ENCODE results near the gene TAS2R60. TPM values are rescaled to one million over a fixed set of nuclear protein-coding genes. Genes with fewer than 3 reads are reported as not detected.

Gene TAS2R60
- total RNA-seq, 1 donor from 2014 or later = not detected

DNA sequence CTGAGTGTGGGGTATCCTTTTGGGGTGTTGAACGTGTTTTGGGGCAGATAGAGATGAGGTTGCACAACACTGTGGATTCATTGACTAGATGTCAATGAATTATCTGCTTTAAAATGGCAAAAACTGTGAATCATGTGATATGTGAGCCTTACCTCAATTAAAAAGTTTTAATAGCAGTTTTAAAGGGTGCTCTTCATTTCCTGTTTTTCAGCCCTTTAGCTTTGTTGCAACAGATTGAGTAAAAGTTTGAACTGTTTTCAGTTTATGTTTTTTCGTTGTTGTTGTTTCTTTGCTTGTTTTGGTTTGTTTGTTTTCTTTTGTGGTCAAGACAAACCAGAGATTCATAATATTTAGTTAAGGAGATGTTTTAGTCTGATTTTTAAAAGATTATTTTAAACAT is 43.8 kb downstream of the TAS2R60 start:
- no peak overlapping the region for H3K9ac ChIP-seq (ENCODE audit: low read depth in 1 of 3, low read length in 3 of 3)
- H3K4me1 ChIP-seq (ENCODE audit: control insufficient read depth in 3 of 3, insufficient read depth in 3 of 3, low read length in 3 of 3) = peaks cover 0 to 5% (median 2%) of the 10 kb centered on the region in 3 donors
- no peaks in the 10 kb centered on the region for H3K36me3 ChIP-seq (ENCODE audit: control insufficient read depth in 3 of 3, insufficient read depth in 3 of 3, low read length in 3 of 3)
- H3K4me3 ChIP-seq (ENCODE audit: low read length in 3 of 3) = no peak overlapping the region
- H3K27me3 ChIP-seq (ENCODE audit: control insufficient read depth in 3 of 3, insufficient read depth in 3 of 3, low read length in 3 of 3) = no peaks in the 10 kb centered on the region
- peak overlapping the region; percentile 68 for H3K27ac ChIP-seq (ENCODE audit: low read depth, low read length)
- no peaks in the 10 kb centered on the region for H3K9me3 ChIP-seq (ENCODE audit: control insufficient read depth in 3 of 3, low read length in 3 of 3)

DNA sequence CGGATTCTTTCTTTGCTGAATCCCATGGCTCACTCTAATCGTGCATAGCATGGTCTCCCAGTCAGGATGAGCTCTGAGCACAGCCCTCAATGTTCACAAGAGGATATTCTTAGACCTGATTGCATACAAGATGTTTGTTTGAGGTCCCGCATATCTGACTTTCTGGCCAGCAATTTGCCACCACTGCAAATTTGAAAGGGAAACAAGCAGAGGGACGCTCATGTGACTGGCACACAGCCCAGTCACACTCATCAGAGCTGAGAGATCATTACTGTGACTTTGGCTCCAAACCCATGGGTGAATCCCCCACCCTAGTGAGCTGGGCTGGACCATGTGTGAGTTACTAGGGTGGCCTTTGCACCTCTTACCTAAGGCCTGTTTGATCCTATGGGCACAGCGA is 44.3 kb downstream of the TAS2R60 start:
- no peak overlapping the region for H3K9ac ChIP-seq (ENCODE audit: low read depth in 1 of 3, low read length in 3 of 3)

DNA sequence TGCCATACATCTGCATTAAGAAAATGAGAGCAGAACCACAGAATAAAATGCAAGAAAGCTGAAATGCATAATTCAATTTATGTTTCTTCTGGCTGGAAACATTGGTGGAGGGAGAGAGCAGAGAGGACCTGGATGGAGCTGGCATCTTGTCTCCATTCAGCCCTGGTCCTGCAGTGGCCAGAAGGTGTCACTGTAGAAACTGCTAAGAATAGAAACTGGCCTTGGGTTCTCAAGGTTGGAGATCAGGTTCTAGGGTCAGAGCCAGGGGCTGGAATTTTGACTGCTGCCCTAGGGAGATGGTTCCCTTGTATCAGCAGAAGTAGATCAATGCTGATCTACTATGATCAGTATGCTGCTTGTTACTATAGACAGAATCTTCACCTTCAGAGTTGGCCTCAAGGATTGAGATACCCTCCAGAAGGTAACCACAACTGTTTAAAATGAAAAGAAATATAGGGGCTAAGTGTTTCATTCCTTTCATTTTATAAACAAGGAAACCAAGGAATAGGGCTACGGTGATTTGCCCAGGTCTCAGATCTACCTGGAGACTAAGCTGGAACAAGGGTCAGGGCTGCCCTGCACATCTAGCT is 47.6 kb downstream of the TAS2R60 start:
- H3K9ac ChIP-seq (ENCODE audit: low read depth in 1 of 3, low read length in 3 of 3) = no peak overlapping the region
- no peak overlapping the region for H3K27ac ChIP-seq (ENCODE audit: low read depth, low read length)
- H3K27me3 ChIP-seq (ENCODE audit: control insufficient read depth in 3 of 3, insufficient read depth in 3 of 3, low read length in 3 of 3) = no peaks in the 10 kb centered on the region
- peaks cover 0 to 8% (median 2%) of the 10 kb centered on the region in 3 donors for H3K4me1 ChIP-seq (ENCODE audit: control insufficient read depth in 3 of 3, insufficient read depth in 3 of 3, low read length in 3 of 3)
- no peaks in the 10 kb centered on the region for H3K36me3 ChIP-seq (ENCODE audit: control insufficient read depth in 3 of 3, insufficient read depth in 3 of 3, low read length in 3 of 3)
- H3K4me3 ChIP-seq (ENCODE audit: low read length in 3 of 3) = no peak overlapping the region
- no peaks in the 10 kb centered on the region for H3K9me3 ChIP-seq (ENCODE audit: control insufficient read depth in 3 of 3, low read length in 3 of 3)

More for the DNA sequence above, 44.3 kb downstream of the TAS2R60 start:
- H3K9me3 ChIP-seq (ENCODE audit: control insufficient read depth in 3 of 3, low read length in 3 of 3) = no peaks in the 10 kb centered on the region
- no peaks in the 10 kb centered on the region for H3K27me3 ChIP-seq (ENCODE audit: control insufficient read depth in 3 of 3, insufficient read depth in 3 of 3, low read length in 3 of 3)
- H3K36me3 ChIP-seq (ENCODE audit: control insufficient read depth in 3 of 3, insufficient read depth in 3 of 3, low read length in 3 of 3) = no peaks in the 10 kb centered on the region
- no peak overlapping the region for H3K4me3 ChIP-seq (ENCODE audit: low read length in 3 of 3)
- H3K4me1 ChIP-seq (ENCODE audit: control insufficient read depth in 3 of 3, insufficient read depth in 3 of 3, low read length in 3 of 3) = peaks cover 0 to 5% (median 2%) of the 10 kb centered on the region in 3 donors
- peak overlapping the region; percentile 68 for H3K27ac ChIP-seq (ENCODE audit: low read depth, low read length)

DNA sequence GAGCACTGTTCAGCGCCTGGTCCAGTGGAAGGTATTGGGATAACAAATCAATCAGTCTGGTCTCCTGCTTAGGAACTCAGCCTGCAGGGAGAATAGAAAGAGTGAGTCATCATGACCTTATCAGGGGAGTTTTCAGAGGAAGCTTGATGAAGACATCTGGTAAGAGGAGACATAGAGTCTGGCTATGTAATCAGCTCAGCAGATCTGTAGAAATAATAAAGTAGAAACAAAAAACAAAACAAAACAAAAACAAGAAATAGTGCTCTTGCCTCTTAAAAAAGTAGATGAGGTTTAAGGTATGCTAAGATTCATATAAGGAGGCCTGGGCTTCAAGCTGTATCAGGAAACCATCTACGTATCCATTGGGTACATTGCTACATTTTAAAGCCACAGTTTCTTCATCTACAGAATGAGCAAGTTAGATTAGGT is 48.8 kb downstream of the TAS2R60 start:
- Histone ChIP-seq H3K9ac (ENCODE audit: low read depth in 1 of 3, low read length in 3 of 3) (no peak overlapping the region), H3K4me1 (ENCODE audit: control insufficient read depth in 3 of 3, insufficient read depth in 3 of 3, low read length in 3 of 3) (peaks cover 0 to 8% (median 2%) of the 10 kb centered on the region in 3 donors), H3K9me3 (ENCODE audit: control insufficient read depth in 3 of 3, low read length in 3 of 3) (no peaks in the 10 kb centered on the region), H3K27me3 (ENCODE audit: control insufficient read depth in 3 of 3, insufficient read depth in 3 of 3, low read length in 3 of 3) (no peaks in the 10 kb centered on the region), H3K4me3 (ENCODE audit: low read length in 3 of 3) (no peak overlapping the region), H3K36me3 (ENCODE audit: control insufficient read depth in 3 of 3, insufficient read depth in 3 of 3, low read length in 3 of 3) (no peaks in the 10 kb centered on the region), H3K27ac (ENCODE audit: low read depth, low read length) (no peak overlapping the region)

DNA sequence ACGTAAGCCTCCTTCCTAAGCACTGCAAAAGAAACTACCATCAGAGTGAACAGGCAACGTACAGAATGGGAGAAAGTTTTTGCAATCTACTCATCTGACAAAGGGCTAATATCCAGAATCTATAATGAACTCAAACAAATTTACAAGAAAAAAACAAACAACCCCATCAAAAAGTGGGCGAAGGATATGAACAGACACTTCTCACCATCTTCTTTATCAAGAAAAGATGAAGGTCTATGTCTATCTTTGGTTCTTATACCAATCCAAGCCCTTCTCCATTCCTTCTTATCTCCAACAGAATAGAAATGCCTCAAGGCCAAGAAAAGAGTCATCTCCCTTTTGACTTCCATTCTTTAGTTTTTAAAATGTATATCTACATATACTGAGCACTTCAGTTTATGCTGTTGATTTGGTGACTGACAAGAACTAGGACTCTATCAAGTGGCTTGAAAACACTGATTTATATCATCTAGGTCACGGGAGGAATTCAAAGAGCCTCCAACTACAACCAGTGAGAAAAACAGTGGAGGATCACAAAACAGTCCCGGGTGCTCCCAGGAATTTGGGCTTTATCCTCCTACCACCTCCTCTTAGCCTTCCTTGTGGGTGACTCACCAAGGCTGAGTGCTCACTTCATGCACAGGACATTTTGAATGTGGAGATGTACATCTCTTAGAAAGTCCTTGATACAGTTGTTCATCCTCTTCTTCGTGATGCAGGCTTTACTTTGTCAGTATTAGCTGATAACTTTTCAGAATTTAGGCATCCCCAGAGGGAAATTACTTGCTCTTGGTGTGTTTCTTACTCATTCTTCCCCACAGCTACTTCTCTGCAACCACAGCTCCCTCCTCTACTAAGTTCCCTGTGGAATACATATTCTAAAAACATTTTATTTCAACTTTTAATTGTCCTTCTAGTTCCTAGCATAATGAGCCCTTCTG is 49.8 kb downstream of the TAS2R60 start:
- Histone ChIP-seq H3K9ac (ENCODE audit: low read depth in 1 of 3, low read length in 3 of 3) (no peak overlapping the region), H3K4me3 (ENCODE audit: low read length in 3 of 3) (no peak overlapping the region), H3K9me3 (ENCODE audit: control insufficient read depth in 3 of 3, low read length in 3 of 3) (no peaks in the 10 kb centered on the region), H3K27ac (ENCODE audit: low read depth, low read length) (no peak overlapping the region), H3K36me3 (ENCODE audit: control insufficient read depth in 3 of 3, insufficient read depth in 3 of 3, low read length in 3 of 3) (no peaks in the 10 kb centered on the region), H3K4me1 (ENCODE audit: control insufficient read depth in 3 of 3, insufficient read depth in 3 of 3, low read length in 3 of 3) (peaks cover 0 to 7% (median 2%) of the 10 kb centered on the region in 3 donors), H3K27me3 (ENCODE audit: control insufficient read depth in 3 of 3, insufficient read depth in 3 of 3, low read length in 3 of 3) (no peaks in the 10 kb centered on the region)

DNA sequence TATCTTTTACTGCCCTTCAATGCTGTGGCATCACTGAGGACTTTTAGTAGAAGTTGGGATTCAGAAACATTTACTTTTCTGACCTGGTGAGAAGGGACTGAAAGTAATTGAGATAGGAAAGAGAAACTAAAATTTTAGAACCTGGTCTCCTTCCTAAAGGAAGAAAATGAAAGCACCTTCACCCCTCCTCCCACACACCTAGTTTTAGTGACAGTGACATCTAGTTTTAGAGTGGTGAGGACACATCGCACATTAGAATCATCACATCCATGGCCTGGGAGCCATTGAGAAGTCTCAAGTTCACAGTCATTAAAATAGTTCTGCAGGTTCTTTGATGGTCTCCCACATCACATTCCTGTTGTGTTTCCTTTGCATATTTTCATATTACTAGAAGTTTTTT is 50.5 kb downstream of the TAS2R60 start:
- Histone ChIP-seq H3K4me3 (ENCODE audit: low read length in 3 of 3) (no peak overlapping the region), H3K9me3 (ENCODE audit: control insufficient read depth in 3 of 3, low read length in 3 of 3) (no peaks in the 10 kb centered on the region), H3K9ac (ENCODE audit: low read depth in 1 of 3, low read length in 3 of 3) (no peak overlapping the region), H3K36me3 (ENCODE audit: control insufficient read depth in 3 of 3, insufficient read depth in 3 of 3, low read length in 3 of 3) (no peaks in the 10 kb centered on the region), H3K27ac (ENCODE audit: low read depth, low read length) (no peak overlapping the region), H3K27me3 (ENCODE audit: control insufficient read depth in 3 of 3, insufficient read depth in 3 of 3, low read length in 3 of 3) (no peaks in the 10 kb centered on the region), H3K4me1 (ENCODE audit: control insufficient read depth in 3 of 3, insufficient read depth in 3 of 3, low read length in 3 of 3) (peaks cover 0 to 11% (median 2%) of the 10 kb centered on the region in 3 donors)

Other genes starting within 250 kb of the TAS2R60 start
- not detected for gene TAS2R40, start 221.4 kb upstream of the TAS2R60 start, total RNA-seq
- 61.6 TPM for gene GSTK1, start 180.0 kb upstream of the TAS2R60 start, total RNA-seq
- 1.0 TPM for gene TMEM139, start 158.5 kb upstream of the TAS2R60 start, total RNA-seq
- 9.4 TPM for gene CASP2, start 155.1 kb upstream of the TAS2R60 start, total RNA-seq
- 4.7 TPM for gene CLCN1, start 127.3 kb upstream of the TAS2R60 start, total RNA-seq
- 1.0 TPM for gene FAM131B, start 80.7 kb upstream of the TAS2R60 start, total RNA-seq
- gene ZYX, start 62.1 kb upstream of the TAS2R60 start, total RNA-seq = 17.7 TPM
- 0.52 TPM for gene EPHA1, start 34.6 kb upstream of the TAS2R60 start, total RNA-seq
- gene TAS2R41, start 34.4 kb downstream of the TAS2R60 start, total RNA-seq = not detected
- under 0.01 TPM for gene CTAGE15, start 128.3 kb downstream of the TAS2R60 start, total RNA-seq
- gene TCAF2, start 177.5 kb downstream of the TAS2R60 start, total RNA-seq = 2.1 TPM

All from skeletal muscle tissue (tissue), 4 donors.